NCI-H1694 (cell line): ENCODE measurements around the gene KMT2D.
A peak's percentile ranks its signal among the peaks of the same experiment; 100 is the strongest.
"Not testable (repeated sequence)": the region's sequence is repeated elsewhere in the genome, so short reads cannot be mapped to it uniquely, and the experiment has no call there.

Source experiments
- DNase-seq: peaks from one replicate; lab custom pipeline; 2025; lab: John Stamatoyannopoulos, UW

Gene KMT2D

DNA sequence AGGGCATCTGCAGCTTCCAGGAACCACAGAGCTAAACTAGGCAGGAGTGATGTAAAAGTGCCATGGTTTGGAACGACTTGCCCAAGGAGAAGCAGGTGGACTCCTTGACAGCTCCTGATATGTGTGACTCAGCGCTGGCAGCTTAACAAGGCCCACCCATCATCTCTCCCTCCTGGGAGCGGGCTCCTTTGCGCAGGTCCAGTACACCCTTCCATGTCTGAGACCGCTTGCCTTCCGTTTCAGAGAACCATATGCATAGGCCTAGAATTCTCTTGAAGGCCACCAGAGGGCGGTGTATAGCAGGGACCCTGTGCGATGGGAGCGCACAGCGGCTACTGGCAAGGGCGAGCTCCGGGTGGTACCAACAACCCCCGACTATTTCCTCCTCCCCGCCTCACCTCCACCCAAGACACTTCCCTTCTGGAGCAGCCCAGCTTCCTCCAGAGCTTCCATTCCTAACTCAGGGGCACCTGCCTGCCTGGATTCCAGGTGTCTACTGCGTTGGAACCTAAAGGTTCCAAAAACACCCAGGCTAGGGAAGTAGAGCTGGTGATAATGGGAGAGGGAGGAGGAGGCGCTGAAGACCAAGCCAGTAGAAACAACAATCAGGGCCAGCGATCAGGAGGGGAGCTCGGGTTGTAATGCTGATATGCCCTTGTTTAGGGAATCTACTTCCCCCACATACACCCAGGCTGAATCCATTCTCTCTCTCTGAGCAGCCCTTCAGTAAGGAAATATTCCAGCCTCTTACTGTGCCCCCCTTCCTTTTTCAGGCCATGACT is 27.7 kb upstream of the KMT2D start:
- DNase-seq: peak; percentile 74

DNA sequence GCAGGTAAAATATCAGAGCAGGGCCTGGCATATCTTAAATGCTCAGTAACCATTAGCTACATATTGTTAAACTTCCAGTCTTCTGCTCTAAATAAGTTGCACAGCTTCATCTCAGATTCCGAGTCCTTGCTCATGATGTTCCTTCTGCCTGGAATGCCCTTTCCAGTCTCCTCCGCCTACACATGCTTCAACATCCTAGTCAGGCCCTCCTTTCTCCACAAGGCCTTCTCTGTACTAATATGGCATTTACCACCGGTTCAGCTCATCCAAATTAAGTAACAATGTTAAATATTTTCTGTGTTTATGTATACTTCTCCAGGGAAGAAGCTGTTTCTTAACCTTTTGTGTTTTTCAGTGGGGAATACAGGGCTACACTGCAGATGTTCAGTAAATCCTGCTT is 25.5 kb upstream of the KMT2D start:
- DNase-seq: no peak

DNA sequence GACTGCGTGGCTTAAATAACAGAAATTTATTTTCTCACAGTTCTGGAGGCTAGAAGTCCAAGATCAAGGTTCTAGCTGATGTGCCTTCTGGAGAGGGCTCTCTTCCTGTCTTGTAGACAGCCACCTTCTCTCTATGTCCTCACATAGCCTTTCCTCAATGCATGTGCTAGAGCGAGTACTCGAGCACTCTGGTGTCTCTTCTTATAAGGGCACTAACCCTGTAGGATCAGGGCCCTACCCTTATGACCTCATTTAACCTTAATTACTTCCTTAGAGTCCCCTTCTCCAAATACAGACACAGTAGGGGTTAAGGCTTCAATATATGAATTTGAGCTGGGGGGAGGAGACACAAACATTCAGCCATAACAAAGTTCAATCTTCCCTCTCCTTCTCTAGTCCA is 23.8 kb upstream of the KMT2D start:
- DNase-seq: no peak

DNA sequence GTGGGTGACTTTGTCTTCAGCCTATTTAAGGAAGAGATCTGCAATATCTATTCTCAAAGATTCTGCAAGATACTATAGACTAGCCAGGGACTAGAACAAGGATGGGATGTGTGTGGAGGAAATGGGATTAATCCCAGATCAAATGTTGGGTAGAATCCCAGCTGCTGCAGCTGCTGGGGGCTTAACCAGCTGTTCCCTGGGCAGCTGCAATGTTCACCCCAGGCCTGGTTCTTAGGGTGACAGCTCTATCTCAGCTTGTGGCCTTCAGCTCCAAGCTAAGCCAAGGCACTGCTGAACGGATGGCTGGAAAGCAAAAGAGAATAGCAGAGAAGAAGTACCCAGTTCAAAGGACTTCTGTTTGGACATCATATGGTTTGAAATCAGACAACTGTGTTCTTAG is 19.2 kb upstream of the KMT2D start:
- DNase-seq: no peak

DNA sequence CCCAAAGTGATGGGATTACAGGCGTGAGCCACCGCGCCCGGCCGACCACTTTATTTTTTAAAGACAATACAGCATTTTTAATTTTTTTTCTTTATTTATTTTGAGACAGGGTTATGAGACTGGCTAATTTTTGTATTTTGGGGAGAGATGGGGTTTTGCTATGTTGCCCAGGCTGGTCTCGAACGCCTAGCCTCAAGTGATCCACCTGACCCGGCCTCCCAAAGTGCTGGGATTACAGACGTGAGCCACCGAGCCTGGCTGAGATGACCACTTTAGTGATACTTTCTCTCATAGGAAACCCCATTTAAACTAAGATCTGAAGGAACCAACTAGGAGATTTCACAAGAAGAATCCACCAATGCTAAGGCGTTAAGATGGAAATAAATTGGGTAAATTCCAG is 10.4 kb upstream of the KMT2D start:
- DNase-seq: no peak

DNA sequence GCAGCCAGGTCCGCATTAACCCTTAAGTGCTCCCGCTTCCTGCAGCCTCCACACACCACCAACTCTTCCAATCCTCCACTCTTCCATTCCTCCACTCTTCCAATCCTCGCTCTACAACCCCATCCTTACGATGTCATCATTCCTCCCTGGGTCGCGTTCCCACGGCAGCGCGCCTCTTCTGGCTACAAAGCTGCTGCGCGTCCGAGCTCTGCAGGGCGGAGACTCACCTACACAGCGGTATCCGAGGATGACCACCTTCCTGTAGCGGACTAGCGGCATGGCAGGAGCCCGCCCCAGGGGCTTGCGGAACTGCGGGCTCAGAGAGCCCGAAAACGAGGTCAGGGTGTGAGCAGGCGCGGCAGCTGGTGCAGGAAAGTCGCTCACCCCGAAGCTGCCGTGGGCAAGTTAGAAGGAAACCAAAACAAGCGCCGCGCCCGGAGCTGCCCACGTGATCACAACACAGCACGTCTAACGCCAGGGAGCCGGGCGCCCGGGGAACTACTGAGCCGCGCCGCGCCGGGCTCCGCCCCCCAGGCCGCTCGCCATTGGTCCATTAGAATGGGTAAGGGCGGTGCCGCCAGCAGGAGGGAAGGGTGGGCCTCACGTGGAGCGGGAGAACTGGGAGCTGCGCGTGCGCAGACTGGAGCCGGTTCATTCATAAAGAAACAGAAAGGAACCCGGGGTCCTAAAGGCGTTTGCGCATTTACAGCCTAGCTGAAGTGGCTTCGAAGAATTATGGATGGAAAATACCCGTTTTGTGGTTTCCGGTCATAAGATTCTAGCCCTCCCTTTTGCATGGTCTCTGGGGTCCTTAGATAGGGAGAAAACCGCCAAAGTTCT is 9.1 kb upstream of the KMT2D start, which contains the start of gene RHEBL1:
TSS of gene RHEBL1 (minus strand) at position 473 of the 840 bp plus-strand sequence. CDS start at position 279, 194 bp downstream.
- DNase-seq: peak; percentile 95

DNA sequence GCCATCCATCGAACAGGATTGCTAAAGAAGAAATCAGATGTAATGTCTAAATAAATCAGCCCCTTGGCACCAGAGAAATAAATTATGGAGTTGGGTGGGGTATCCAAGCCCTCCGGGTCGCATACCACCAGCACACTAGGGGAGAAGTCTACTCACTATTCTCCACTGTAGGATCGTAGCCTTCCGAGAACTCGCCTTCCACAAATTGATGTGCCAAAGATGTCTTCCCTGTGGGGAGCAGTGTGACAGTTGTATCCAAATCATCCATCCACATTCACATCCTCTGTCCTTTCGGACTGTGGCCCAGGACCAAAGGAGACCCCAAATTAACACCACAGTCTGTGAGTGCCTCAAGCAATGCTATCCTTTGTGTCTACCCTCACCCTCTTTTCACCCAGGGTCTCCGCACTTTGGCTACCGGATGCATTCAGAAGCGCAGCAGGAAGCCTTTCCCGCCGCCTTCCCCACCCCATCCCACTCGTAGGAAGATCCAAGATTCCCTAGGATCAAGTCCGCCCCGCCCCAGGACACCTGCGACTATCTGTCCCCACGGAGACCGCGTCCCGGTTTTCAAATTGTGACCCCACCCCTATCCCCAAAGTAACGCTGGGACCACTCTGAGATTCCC is 8.4 kb upstream of the KMT2D start:
- no peak for DNase-seq

DNA sequence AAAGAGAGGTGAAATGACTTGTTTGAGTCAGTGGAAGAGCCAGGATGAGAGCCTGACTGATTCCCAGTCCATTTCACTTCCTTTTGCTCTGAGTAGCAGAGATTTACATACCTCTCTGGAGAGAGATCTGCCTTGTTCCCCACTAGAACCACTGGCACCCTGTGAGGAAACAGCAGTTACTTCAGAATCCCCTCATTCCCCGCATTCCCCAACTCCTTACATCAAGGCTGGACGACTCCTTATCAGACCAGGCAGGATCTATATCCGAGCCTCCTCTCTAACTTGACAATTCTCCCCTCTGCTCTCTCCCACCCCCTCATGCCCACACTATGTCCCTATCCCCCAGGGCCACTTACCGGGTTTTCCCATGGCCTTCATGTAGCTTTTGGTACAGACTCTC is 5.5 kb upstream of the KMT2D start:
- no peak for DNase-seq

DNA sequence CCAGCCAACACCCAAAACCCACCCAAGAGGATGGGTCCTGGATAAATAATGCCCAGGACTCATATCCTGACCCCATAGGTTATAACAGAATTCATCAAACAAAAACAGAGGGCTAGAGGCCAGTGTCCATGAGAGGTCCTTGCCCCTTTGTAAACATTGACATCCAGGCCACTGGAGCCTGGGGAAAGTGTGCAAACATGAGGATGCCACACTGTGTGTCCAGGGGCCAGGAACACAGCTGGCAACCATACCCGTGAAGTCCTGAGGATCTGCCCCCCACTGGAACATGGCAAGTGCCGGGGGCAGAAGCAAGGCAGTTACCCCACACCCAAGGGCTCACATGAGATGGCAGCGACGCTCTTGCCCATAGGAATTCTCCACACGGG is 4.2 kb upstream of the KMT2D start:
- DNase-seq: no peak

DNA sequence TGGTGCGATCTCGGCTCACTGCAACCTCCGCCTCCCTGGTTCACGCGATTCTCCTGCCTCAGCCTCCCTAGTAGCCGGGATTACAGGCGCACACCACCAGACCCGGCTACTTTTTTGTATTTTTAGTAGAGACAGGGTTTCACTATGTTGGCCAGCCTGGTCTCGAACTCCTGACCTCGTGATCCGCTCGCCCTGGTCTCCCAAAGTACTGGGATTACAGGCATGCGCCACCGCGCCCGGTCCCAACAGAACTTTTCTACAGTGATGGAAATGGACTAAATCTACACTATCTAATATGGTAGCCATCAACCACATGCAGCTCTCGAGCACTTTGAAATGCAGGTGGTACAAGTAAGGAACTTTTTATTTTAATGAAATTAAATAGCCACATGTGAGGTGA is 1.3 kb upstream of the KMT2D start:
- not testable (repeated sequence) for DNase-seq

DNA sequence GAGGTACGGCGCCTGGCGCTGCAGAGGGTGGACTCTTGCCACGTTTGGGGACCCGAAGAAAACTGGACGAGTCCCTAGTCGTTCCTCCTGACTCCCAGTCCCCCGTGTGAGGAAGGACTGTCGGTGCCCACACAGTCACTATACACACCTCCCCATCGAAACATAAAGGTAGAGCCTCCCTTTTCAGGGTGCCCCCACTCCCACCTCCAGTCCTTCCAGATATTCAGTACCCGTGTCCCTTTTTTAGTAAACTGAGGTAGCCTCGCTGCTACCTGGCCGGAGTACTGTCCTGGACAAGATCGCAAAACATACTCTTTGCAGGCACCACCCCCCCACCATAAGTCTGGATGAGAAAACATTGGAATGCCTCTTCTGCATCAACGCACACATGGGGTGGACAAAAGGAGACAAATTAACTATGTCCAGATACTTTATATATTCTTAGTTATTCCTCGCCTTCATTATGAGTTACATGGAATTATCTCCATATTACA is 610 bp upstream of the KMT2D start:
- no peak for DNase-seq

DNA sequence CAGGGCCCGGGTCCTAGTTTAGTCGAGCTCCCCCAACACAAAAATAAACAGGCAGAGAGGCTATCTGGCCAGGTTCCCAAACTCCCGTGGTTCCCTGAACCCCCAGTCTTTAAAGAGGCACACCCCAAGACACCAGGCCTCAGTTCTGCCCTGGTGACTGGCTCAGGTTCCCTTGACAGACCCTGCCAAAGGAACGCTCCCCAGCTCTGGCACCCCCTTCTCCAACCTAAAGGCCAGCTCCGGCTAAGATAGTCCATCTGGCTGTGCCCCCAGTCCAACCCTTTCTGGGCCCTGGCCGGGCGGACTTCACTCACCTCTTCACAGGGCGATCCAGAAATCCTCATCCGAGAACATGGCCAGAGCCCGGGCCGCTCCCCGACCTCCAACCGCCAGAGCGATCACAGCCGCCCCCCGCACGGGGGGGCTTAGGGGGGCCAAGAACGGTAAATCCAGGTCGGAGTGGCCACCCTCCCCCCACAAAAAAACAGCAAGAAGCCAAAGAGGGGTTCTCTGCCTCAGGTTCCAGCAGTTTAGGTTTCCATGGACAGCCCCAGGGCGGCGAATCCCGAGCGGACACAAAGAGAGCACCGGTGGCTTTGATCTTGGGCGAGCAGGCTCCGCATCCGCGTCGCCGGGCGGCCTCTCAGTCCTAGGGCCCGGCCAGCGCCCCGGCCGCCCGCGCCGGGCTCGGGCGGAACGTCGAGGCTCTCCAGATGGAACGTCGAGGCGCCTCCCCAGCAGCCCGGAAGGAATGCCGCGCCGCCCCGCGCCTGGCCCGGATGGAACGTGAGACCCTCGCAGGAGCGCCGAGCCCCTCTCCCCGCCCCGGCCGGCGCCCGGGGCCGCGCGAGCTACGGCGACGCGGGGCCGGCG is 1.1 kb downstream of the KMT2D start:
- DNase-seq: no peak

DNA sequence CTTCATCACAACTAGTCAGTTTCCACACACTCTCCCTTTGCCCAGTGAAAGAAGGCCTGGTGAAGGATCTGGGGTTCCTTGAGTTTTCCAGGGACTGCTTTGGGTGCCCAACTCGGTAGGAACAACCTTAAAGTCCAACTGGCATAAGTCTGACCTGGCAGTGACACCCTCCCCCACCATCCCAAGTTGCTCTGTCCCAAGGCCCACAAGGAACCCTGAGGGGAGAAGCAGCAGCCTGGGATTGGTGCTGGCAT is 1.6 kb downstream of the KMT2D start:
- no peak for DNase-seq

DNA sequence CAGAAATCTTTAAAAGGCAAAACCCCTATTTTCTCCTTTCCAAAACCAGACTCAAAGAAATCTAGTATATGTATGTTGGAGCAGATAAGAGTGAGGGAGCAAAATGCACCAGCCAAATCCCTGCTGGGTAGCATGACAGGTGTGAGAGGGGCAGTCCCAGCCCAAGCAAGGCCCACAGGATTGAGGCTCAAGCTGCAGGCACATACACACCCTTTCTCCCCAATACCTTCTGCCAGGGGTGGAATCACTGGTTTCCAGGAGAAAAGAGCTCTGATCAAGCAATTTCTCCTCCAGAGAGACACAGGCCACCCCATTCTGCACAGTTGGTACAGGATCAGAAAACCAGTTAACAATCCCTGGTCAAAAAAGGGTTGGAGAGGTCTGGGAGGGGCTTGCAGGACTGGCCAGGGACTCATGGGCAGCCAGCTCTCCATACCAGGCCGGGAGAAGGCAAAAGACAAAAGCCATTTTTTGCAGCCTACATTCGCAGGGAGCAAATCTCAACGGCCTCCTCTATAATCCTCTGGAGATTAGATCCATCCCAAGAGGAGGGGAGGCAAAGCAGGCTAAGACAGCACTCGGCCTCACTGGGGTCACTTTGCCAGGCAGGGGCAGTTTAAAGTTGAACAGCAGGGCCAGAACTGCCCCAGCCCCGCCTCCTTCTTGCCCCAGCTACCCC is 2.1 kb downstream of the KMT2D start:
- DNase-seq: no peak

DNA sequence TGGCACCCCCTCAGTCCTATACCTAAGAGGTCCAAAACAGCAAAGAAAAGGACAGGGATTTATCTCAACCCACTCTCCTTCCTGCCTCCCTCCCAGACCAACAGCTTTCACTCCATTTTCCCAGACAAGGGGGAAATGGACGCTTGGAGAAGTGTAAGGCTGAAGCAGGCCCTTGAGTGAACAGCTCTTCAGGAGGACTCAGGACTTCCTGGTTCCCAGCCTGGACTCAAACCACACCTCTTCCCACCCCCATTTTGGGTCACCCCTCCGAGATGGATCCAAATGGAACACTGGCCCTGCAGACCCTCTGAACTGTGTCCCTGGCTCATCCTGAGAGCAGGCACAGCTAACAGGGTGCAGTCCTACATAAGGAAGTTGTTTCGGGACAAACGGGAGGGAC is 2.7 kb downstream of the KMT2D start:
- DNase-seq: no peak

DNA sequence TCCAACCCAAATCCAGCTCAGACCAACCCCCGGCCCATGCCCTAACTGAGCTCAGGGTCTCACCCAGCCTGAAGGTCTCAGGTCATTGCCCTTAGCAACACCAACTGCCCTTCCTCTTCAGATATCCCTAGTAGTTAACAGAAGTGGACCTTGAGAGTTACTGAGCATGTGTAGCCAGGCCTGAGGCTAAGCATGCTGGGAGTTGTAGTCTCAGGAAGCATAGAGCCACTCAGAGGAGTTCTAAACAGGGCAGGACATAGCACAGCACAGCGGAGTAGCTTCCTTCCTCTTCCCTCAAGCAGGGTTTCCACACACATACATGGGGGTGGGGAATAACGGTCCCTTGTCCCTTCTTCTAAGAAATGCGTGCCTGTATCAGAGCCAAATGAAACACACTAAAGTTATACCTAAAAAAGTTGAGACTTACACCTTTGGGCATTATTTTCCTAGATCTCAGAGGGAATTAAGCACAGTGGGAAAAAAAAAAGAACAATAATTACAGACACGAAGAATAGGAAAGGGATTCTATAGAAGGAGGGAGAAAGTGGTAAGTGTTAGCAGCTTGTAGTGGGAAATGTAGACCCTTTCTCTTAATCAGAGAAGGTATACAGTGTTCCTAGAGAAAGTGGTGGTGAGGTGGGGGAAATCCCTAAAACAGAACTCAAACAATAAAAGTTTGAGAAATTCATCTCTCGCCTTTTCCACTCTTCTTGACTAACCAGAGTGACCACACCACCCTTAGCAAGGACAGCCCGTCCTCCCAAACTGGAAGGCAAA is 4.4 kb downstream of the KMT2D start:
- no peak for DNase-seq

DNA sequence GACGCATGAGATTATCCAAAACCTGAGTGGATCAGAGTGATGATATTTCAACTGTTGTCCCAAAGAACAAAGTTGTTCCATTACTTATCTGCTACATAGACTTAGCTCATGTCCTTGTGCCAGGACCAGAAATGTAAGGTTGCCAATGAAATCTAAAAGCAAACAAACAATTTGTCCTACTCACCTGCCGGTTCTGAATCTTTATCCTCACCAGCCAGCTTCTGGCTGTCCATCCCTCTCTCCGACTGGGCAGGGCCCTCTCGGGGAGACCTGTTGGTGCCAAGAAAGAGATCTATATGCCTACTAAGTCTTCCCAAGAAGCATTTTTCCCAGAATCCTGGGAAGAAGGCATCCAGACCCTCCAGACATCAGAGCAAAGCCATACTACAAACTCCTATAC is 5.5 kb downstream of the KMT2D start:
- DNase-seq: no peak

DNA sequence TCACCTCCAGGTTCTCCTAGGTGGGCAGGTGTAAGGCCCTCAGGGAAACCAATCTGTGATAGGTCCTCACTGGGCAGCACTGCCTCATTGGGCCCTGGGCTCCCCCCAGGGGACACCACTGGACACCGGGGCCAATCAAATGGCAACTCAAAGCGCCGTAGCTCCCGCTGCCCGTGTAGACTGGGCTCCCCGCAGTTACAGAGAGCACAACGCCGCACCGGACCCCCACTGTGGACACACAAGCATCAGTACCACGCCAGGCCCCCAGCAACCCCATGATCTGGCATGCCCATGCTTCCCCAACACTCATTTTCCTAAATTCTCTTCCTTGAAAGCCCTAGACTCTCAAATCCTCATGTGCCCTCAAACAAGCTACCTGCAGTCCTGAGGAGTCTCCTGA is 6.1 kb downstream of the KMT2D start:
- DNase-seq: no peak

DNA sequence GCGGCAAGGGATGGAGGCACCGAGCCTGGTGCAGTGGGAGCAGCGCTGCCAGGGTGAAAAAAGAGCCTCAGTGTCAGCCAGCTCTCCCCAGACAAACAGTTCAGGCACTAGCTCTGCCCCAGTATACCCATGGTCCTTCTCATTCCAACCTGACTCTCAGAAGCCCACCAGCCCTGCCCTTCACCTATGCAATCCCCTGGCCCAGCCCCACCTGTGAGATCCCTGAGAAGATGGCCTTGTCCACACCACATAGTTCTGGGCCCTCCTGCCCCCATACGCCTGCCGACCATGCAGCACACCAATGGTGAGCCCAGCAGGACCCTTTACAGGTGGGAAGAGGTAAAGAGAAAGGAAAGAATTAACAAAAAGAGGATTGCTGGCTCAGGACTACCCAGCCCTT is 6.5 kb downstream of the KMT2D start:
- DNase-seq: no peak

DNA sequence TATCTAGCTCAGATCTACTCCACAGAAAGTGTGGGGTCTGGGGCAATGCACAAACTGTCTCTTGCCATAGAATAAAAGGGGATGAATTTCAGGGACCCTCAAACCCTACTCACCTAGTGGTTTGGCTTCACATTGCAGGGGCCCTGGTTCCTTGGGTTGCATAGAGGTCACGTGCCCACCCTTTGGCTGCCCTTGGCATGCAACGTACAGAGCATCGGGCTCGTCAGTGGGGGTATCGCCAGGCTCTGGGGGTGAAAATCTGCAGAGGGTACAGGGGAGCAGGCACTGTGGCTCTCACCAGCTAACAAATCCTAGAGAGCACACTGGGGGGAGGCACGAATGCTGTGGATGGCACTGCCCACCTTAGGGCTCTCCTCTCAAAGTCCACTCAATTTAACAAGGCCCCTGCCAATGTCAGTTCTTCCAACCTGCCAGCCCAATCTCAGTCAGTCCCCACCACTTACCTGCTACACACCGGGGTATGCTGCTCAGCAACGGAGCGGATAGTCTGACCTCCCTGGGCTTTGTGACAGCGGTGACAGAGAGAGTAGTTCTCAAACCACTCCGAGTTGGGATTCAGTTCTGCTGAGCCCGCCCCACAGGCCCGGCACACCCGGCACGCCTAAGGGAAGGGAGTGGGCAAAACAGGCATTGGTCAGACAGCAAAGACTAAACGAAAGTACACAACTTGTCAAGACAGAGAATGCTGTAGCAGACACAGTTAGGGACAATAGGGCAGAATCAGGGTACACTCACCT is 8.0 kb downstream of the KMT2D start:
- no peak for DNase-seq
